HG03280 (cell line): ENCODE data around the gene IL12RB2.
"Not testable (repeated sequence)": the region's sequence is repeated elsewhere in the genome, so short reads cannot be mapped to it uniquely, and the experiment has no call there.

ENCODE experiments used
- ATAC-seq: cut with Tn5 transposase; IDR thresholded peaks from one replicate; pipeline ENCODE4 v1.9.1; 2021; ENCODE audit warnings: mild to moderate bottlenecking, moderate library complexity; ENCODE audit not compliant: unreplicated experiment

Gene IL12RB2

GRCh38 chr1:67393240-67393639 lies 85.6 kb downstream of the IL12RB2 start:
- no peak for ATAC-seq

GRCh38 chr1:67393737-67394136 lies 86.1 kb downstream of the IL12RB2 start:
- ATAC-seq, result no peak

DNA sequence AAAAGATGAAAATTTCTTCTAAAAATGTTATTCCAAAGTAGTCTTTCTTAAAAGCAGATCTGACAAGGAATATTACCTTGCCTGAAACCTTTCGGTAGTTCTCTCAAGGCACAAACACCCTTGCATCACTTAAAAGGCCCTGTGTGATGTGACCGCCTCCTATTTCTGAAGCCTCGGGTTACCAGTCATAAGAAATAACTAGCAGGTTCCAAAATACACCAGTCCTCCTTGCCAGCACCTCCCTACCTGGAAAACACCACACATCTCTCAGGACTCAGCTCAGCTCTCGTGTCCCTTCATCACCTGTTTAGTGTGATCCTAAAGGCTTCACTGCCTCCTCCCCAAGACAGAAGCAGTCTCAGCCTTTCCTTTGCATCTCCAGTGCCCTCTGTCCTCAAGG lies 86.9 kb downstream of the IL12RB2 start:
- ATAC-seq, result no peak

- ATAC-seq, result no peak
Observed at GRCh38 chr1:67399199-67399993, 91.7 kb downstream of the IL12RB2 start.

DNA sequence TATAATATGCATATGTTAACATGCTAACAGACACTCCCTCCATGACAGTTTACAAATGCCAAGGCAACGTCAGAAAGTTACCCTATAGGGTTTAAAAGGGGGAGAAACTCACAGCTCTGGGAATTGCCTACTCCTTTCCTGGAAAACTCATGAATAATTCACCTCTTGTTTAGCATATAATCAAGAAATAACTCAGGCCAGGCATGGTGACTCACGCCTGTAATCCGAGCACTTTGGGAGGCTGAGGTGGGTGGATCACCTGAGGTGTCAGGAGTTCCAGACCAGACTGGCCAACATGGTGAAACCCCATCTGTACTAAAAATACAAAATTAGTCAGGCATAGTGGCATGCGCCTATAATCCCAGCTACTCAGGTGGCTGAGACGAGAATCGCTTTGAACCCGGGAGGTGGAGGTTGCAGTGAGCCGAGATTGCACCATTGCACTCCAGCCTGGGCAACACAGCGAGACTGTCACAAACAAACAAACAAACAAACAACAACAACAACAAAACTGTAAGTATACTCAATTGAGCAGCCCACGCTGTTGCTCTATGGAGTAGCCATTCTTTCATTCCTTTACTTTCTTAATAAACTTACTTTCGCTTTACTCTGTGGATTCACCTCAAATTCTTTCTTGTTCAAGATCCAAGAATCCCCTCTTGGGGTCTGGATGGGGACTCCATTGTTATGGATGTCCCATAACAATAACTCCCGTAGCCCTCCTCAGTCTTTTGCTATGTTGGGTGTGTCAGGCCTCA lies 92.5 kb downstream of the IL12RB2 start:
- not testable (repeated sequence) for ATAC-seq

- ATAC-seq, result no peak
Observed at GRCh38 chr1:67401443-67401842, 93.8 kb downstream of the IL12RB2 start.

DNA sequence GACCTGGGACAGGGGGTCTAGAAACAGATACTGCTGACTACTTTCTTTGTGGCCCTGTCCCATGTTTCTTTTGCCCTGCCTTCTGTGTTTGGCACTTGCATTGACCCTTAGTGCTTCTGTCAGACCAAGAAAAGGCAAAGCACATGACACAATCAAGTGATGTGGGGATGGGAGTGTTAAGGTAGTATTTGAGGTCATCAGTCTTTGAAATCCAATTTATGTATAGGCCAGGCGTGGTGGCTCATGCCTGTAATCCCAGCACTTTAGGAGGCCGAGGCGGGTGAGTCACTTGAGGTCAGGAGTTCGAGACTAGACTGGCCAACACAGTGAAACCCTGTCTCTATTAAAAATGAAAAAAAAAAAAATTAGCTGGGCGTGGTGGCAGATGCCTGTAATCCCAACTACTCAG lies 96.5 kb downstream of the IL12RB2 start:
- no peak for ATAC-seq

DNA sequence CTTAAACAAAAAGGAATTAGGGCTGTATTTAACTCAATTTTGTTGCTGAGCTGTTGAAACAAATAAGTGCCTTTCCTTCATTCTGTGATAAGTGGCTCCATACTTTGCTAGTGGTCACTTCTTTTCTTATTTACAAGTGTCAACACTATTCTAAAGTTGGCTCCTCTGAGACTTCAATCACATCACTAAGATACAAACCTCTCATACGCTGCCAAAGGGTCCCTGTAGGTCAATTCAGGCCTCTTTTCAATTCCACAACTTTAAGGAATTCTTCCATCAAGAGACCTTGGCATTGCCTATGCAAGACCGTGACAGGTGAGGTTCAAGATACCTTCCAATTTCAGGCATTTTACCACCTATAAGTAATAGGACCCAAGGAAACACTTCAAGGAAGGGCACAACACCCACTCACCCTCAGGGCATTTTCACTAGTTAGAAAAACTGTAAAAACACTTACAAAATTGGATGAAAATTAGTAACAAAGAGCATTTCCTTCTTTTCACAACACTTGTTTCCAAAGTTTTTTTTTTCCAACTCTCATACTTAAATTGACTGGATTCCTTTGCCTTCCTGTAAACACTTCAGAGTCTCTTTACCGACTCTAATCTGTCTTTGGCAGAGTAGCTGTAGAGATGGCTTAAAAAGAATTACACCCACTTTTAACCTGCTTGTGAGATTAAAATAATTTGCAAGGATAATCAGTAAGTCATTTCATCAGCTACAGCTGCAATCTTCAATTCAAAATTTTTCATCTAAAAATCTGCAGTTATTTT lies 98.0 kb downstream of the IL12RB2 start:
- ATAC-seq, result no peak

GRCh38 chr1:67407498-67407897 lies 99.8 kb downstream of the IL12RB2 start:
- no peak for ATAC-seq

DNA sequence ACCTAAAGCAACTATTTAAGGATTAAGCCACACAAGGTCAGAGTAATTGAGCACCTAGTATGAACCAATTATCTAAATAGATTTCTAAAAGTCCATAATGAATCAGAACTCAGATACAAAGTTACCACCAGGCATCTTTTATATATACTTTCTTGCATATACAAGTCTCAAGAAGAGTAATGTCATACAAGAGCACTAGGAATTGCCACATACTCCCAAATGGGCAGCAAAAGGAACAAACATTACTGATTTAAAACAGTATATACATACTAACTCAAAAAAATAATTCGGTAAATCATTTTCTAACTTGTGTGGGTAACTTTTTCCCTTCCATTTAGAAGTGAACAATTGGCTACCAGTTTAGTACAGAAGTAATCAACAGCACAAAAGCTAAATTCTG lies 100.5 kb downstream of the IL12RB2 start:
- ATAC-seq, result no peak

DNA sequence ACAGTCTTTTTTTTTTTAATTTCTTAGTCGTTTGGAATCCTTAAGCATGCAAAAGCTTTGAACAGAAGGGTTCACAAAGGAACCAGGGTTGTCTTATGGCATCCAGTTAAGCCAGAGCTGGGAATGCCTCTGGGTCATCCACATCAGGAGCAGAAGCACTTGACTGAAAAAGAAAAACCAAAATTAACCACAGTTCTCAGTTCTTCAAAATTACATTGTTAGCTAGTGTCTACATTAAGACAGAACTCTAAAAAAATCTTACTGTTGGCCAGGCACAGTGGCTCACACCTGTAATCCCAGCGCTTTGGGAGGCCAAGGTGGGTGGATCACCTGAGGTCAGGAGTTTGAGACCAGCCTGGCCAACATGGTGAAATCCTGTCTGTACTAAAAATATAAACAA lies 105.4 kb downstream of the IL12RB2 start:
- ATAC-seq, result not testable (repeated sequence)

GRCh38 chr1:67414574-67414973 lies 106.9 kb downstream of the IL12RB2 start:
- no peak for ATAC-seq

DNA sequence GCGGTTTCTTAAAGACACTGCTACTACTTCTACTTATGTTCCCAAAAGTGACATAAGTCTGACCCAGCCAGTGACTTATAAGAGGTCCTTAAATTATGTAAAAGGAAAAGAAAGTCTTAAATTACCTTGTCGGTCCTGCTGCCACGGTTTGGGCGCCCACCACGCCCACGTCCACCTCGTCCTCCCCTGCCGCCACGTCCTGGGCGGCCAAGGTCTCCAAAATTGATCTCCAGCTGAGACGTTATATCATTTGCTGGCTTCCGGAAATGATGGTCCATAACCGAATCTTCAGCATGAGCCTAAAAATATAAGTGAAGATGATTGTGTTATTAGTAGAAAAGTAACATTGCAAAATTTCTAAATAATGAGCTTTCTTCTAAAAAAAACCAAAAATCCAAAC lies 107.4 kb downstream of the IL12RB2 start:
- no peak for ATAC-seq

- ATAC-seq, result not testable (repeated sequence)
Observed at GRCh38 chr1:67417733-67418132, 110.1 kb downstream of the IL12RB2 start.

- no peak for ATAC-seq
Observed at GRCh38 chr1:67418839-67419586, 111.3 kb downstream of the IL12RB2 start.

DNA sequence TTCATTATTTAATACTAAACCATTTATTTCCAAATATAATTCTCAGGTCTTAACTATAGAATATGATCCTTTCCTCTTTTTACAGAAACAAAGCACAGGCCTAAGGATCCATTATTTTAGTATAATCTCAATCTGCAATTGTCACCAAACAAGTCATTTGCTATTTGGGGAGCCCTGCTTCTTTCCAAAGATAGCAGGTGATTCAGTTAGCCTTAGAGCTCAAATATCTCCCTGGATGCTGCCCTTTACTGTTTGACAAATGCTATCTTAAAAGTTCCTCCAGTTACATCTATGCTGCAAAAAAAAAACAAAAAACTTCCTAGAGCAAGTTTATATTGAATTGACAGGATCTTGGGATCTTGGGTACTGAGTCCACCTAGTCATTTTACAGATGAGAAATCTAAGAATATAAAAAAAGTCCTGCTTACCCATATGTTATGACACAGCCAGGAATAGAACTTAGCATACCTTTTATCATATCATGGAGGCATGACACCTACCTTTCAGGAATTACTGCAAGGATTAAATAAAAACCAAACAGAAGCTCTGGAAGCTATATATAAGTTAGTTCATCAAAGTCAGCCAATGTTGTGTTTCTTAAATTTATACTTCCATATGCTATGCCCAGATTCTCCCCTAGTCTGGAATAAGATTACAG lies 113.3 kb downstream of the IL12RB2 start:
- ATAC-seq, result no peak

GRCh38 chr1:67427465-67427864 lies 119.8 kb downstream of the IL12RB2 start:
- no peak for ATAC-seq

- no peak for ATAC-seq
Observed at GRCh38 chr1:67427947-67428346, 120.3 kb downstream of the IL12RB2 start.

DNA sequence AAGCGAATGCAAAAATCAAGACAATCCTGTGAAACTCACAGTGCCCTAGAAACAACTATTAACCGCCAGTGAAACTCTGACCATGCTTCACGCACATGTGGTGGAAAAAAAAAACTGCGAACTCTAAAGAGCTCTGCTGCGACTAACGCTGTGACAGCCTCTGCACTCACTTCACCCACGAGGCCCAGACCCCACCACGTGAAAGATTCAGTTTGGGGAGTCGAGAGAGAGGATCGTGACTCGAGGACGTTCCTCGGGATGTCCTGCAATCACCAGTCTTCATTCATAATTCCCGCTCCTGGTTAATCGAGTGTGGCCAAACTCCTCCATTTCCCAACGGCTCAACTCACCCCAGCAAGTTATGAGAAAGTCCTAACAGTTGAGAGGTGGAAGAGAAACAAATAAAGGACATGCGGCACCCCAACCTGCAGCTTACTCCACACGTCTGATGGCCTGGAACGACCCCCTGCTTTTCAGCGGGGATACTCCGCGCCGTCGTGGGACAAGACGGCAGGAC lies 121.4 kb downstream of the IL12RB2 start:
- ATAC-seq, result no peak
